Prostate gland (tissue), 2 donors: Measurements from ENCODE around the gene EPAS1. TPM values are rescaled to one million over a fixed set of nuclear protein-coding genes. Genes with fewer than 3 reads are reported as not detected.

Experiments
- DNase-seq: peaks from one replicate; pipeline ENCODE4 v3.0.0-alpha.2; 2019; ENCODE audit warnings: low spot score
- H3K27ac ChIP-seq, 2 donors: fragments of 200-600 bp; sonication (generic); 2 replicates each; pipeline ENCODE4 v1.5.1; 2017 to 2019
- H3K27me3 ChIP-seq: fragments of 200-600 bp; sonication (generic); replicated peaks from 2 replicates; pipeline ENCODE4 v1.5.1; 2019; ENCODE audit not compliant: insufficient read depth
- H3K36me3 ChIP-seq, 2 donors: fragments of 200-600 bp; sonication (generic); 1 replicate in 1 of 2; 2 replicates in 1 of 2; pipeline versions ENCODE4 v1.5.1 to v1.8.1; 2017 to 2019
- H3K4me1 ChIP-seq: fragments of 200-600 bp; sonication (generic); replicated peaks from 2 replicates; pipeline ENCODE4 v1.5.1; 2019
- H3K4me3 ChIP-seq, 2 donors: fragments of 200-600 bp; sonication (generic); 2 replicates each; pipeline ENCODE4 v1.5.1; 2017 to 2019
- H3K9me3 ChIP-seq: fragments of 200-600 bp; sonication (generic); 2 replicates; pipeline ENCODE4 v1.5.1; 2017
- CTCF ChIP-seq, 4 experiments: fragments of 200-600 bp in 2 of 4; fragments of 450-650 bp in 2 of 4; sonication (generic) in 2 of 4; IDR thresholded peaks; 1 replicate in 3 of 4; 2 replicates in 1 of 4; pipeline ENCODE4 v1.5.1; 2016 to 2019; ENCODE audit warnings: antibody characterized with exemption in 4 of 4, mild to moderate bottlenecking in 2 of 4, moderate library complexity in 2 of 4
- POLR2A ChIP-seq: fragments of 450-650 bp; IDR thresholded peaks from one replicate; pipeline ENCODE4 v1.6.1; 2016; ENCODE audit warnings: antibody characterized with exemption, mild to moderate bottlenecking
- POLR2AphosphoS5 ChIP-seq: sonication (generic); formaldehyde crosslinking; IDR thresholded peaks from one replicate; pipeline ENCODE4 v1.6.1; 2017; ENCODE audit warnings: antibody characterized with exemption
- WGBS: methylation state at CpG from one replicate; pipeline ENCODE4 v1.1.5; 2018; 5-methylcytosine and 5-hydroxymethylcytosine counted together
- intact Hi-C: fragments of 100-400 bp; cut with DNase I; formaldehyde crosslinking; loops from one replicate; pipeline ENCODE4 v1.14.2; 2022
- total RNA-seq, 2 donors: library from RNA; depleted of rRNA; stranded (reverse); fragments of >200 nt; gene quantifications; one replicate each; pipeline ENCODE4 v1.1.0, GENCODE V29; 2016

EPAS1 gene
- total RNA-seq, 2 donors from 2014 or later, result 109 to 356 TPM

DNA sequence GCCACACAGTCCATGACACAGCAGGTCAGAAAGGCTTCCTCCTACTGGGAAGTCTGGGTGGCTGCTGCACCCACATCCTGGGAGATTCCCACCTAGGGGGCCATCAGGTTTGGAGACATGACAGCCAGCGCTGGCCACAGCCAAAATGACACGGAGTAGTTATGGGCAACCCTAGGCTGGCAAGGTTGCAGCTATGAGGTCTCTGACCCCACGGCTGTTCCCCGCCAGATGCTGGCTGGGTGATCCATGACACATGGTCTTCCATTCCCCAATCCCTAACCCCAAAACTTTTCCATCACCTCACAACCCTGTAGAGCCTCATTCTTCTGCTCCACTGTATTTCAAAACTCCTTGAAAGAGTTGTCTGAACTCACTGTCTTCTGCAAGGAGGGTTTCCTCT is 42.7 kb upstream of the EPAS1 start:
- no peaks in the 10 kb centered on the region for H3K4me1 ChIP-seq
- H3K9me3 ChIP-seq, result no peaks in the 10 kb centered on the region
- no peak for TF ChIP-seq CTCF (IDR thresholded peaks at IDR 0.05)
- no peak for TF ChIP-seq POLR2A
- no peak for TF ChIP-seq POLR2AphosphoS5
- no peak overlapping the region for H3K4me3 ChIP-seq
- DNase-seq, result no peak
- WGBS, result 79% methylated on average over 4 of the region's 4 CpGs
- intact Hi-C loops, result no loop called here
- H3K27me3 ChIP-seq, result no peaks in the 10 kb centered on the region
- no peaks in the 10 kb centered on the region for H3K36me3 ChIP-seq
- no peak overlapping the region for H3K27ac ChIP-seq

- H3K27ac ChIP-seq, result no peak overlapping the region
- no peaks in the 10 kb centered on the region for H3K36me3 ChIP-seq
- H3K9me3 ChIP-seq, result no peaks in the 10 kb centered on the region
- intact Hi-C loops, result no loop called here
- TF ChIP-seq CTCF (IDR thresholded peaks at IDR 0.05), result no peak
- no peak for TF ChIP-seq POLR2AphosphoS5
- no peak for TF ChIP-seq POLR2A
- 69% methylated on average over 5 of the region's 5 CpGs for WGBS
- no peaks in the 10 kb centered on the region for H3K4me1 ChIP-seq
- H3K4me3 ChIP-seq, result no peak overlapping the region
- no peaks in the 10 kb centered on the region for H3K27me3 ChIP-seq
- DNase-seq, result no peak
Observed at GRCh38 chr2:46256563-46257142, 40.6 kb upstream of the EPAS1 start.

- no peaks in the 10 kb centered on the region for H3K9me3 ChIP-seq
- WGBS, result 38% methylated on average over 4 of the region's 4 CpGs
- intact Hi-C loops, result no loop called here
- no peak for DNase-seq
- TF ChIP-seq POLR2AphosphoS5 (no peak), POLR2A (no peak), CTCF (IDR thresholded peaks at IDR 0.05) (no peak)
- no peaks in the 10 kb centered on the region for H3K4me1 ChIP-seq
- H3K36me3 ChIP-seq, result no peaks in the 10 kb centered on the region
- no peak overlapping the region for H3K4me3 ChIP-seq
- no peaks in the 10 kb centered on the region for H3K27me3 ChIP-seq
- no peak overlapping the region for H3K27ac ChIP-seq
Observed at GRCh38 chr2:46257476-46257875, 39.7 kb upstream of the EPAS1 start.

DNA sequence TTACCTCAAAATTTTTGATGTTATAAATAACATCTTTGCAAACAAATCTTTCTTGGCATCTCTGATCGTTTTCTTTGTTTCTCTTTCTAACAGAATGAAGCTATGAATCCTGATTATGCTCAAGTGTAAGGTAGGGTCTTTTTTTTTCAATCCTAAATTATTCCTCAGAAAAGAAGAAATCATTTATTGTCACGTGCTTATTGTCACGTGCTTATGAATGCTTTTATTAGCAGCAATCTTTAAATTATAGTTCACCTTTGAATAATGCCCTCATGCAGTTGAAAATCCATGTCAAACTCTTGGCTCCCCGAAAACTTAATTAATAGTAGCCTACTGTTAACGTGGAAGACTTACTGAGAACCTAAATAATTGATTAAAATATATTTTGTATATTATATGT is 39.2 kb upstream of the EPAS1 start:
- H3K27ac ChIP-seq, result no peak overlapping the region
- TF ChIP-seq POLR2AphosphoS5 (no peak), POLR2A (no peak), CTCF (IDR thresholded peaks at IDR 0.05) (no peak)
- WGBS, result 71% methylated on average over 5 of the region's 5 CpGs
- no peak for DNase-seq
- H3K4me1 ChIP-seq, result no peaks in the 10 kb centered on the region
- no peaks in the 10 kb centered on the region for H3K9me3 ChIP-seq
- intact Hi-C loops, result no loop called here
- no peak overlapping the region for H3K4me3 ChIP-seq
- no peaks in the 10 kb centered on the region for H3K27me3 ChIP-seq
- H3K36me3 ChIP-seq, result no peaks in the 10 kb centered on the region

DNA sequence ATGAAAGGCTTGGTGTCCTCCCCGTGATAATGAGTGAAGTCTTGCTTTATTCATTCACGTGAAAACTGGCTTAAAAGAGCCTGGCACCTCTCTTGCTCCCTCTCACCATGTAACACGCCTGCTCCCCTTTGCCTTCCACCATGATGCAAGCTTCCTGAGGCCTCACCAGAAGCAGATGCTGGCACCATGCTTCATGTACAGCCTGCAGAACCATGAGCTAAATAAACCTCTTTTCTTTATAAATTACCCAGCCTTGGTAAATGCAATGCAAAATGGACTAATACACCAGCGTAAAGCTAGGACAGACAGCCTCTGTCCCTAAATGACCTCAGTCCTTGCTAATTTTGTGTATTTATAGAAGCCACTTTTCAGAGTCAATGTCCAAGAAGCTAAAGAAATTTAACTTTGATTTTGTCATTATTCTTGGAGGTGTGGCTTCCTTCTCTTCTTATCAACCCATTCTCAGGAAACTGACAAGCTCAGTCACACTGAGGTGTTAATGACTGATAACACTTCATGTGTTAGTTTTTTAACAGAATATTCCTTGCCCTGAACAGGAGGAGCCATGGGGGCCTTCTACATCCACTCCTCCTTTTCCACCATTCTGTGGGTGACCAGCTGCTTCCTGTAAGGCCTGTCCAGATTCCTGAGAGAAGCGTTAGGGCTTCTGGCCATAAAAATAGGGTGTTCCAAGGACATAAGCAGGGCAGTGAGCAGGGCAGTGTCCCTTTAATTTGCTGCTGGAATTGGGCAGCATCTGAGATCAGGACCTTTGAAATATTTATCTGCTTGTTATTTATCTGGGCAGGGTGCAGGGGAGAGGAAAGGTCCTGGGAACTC is 38.0 kb upstream of the EPAS1 start:
- no peaks in the 10 kb centered on the region for H3K27me3 ChIP-seq
- intact Hi-C loops, result no loop called here
- DNase-seq, result no peak
- WGBS, result 80% methylated on average over 5 of the region's 5 CpGs
- no peaks in the 10 kb centered on the region for H3K9me3 ChIP-seq
- no peaks in the 10 kb centered on the region for H3K4me1 ChIP-seq
- no peak overlapping the region for H3K27ac ChIP-seq
- H3K36me3 ChIP-seq, result no peaks in the 10 kb centered on the region
- H3K4me3 ChIP-seq, result no peak overlapping the region
- no peak for TF ChIP-seq POLR2A
- no peak for TF ChIP-seq CTCF (IDR thresholded peaks at IDR 0.05)
- no peak for TF ChIP-seq POLR2AphosphoS5
